ENCODE results near the gene TUT4. TPM values are rescaled to one million over a fixed set of nuclear protein-coding genes. Genes with fewer than 3 reads are reported as not detected.

TUT4 gene
- total and polyA plus RNA-seq, 4 donors, result 16.4 to 142 (median 28.5) TPM

- Histone ChIP-seq H3K4me1 (ENCODE audit: control insufficient read depth in 5 of 5, insufficient read depth in 5 of 5, low read length in 5 of 5) (peaks cover 0 to 30% (median 13%) of the 10 kb centered on the region in 5 donors), H3K9ac (ENCODE audit: insufficient read depth in 1 of 2, low read length in 2 of 2) (peak overlapping the region; percentile 60 to 77), H3K27me3 (ENCODE audit: control insufficient read depth in 3 of 3, insufficient read depth in 3 of 3, low read length in 2 of 3) (no peaks in the 10 kb centered on the region), H3K9me3 (ENCODE audit: control insufficient read depth in 4 of 4, insufficient read depth in 3 of 4, low read length in 3 of 4) (no peaks in the 10 kb centered on the region), H3K27ac (ENCODE audit: low read depth in 1 of 2, low read length in 1 of 2) (no peak overlapping the region), H3K4me3 (no peak overlapping the region), H3K36me3 (ENCODE audit: control insufficient read depth in 4 of 4, insufficient read depth in 4 of 4, low read length in 4 of 4) (peaks cover 0 to 12% (median 3%) of the 10 kb centered on the region in 4 donors)
- DNase-seq (peak in 1 of 3 donors; percentile 10), ATAC-seq (ENCODE audit: insufficient read depth, low FRiP score) (no peak)
- WGBS, 2 donors, result 85 to 96% methylated on average over 3 of the region's 3 CpGs
- TF ChIP-seq CTCF (IDR thresholded peaks at IDR 0.05; ENCODE audit: control extremely low read depth, extremely low read depth), result no peak
Observed at GRCh38 chr1:52601519-52601918, 48.6 kb upstream of the TUT4 start.

GRCh38 chr1:52600533-52601179 is 47.8 kb upstream of the TUT4 start:
- Histone ChIP-seq H3K27ac (ENCODE audit: low read depth in 1 of 2, low read length in 1 of 2) (no peak overlapping the region), H3K9ac (ENCODE audit: insufficient read depth in 1 of 2, low read length in 2 of 2) (no peak overlapping the region), H3K4me3 (no peak overlapping the region), H3K9me3 (ENCODE audit: control insufficient read depth in 4 of 4, insufficient read depth in 3 of 4, low read length in 3 of 4) (no peaks in the 10 kb centered on the region), H3K4me1 (ENCODE audit: control insufficient read depth in 5 of 5, insufficient read depth in 5 of 5, low read length in 5 of 5) (peaks cover 0 to 30% (median 13%) of the 10 kb centered on the region in 5 donors), H3K36me3 (ENCODE audit: control insufficient read depth in 4 of 4, insufficient read depth in 4 of 4, low read length in 4 of 4) (peaks cover 0 to 4% (median 2%) of the 10 kb centered on the region in 4 donors), H3K27me3 (ENCODE audit: control insufficient read depth in 3 of 3, insufficient read depth in 3 of 3, low read length in 2 of 3) (no peaks in the 10 kb centered on the region)
- DNase-seq, result no peak
- TF ChIP-seq CTCF (IDR thresholded peaks at IDR 0.05; ENCODE audit: control extremely low read depth, extremely low read depth), result no peak
- WGBS, 2 donors, result 98 to 99% methylated on average over 8 of the region's 8 CpGs
- ATAC-seq (ENCODE audit: insufficient read depth, low FRiP score), result no peak

- Histone ChIP-seq H3K9ac (ENCODE audit: insufficient read depth in 1 of 2, low read length in 2 of 2) (no peak overlapping the region), H3K9me3 (ENCODE audit: control insufficient read depth in 4 of 4, insufficient read depth in 3 of 4, low read length in 3 of 4) (no peaks in the 10 kb centered on the region), H3K27ac (ENCODE audit: low read depth in 1 of 2, low read length in 1 of 2) (no peak overlapping the region), H3K36me3 (ENCODE audit: control insufficient read depth in 4 of 4, insufficient read depth in 4 of 4, low read length in 4 of 4) (peaks cover 0 to 3% (median under 1%) of the 10 kb centered on the region in 4 donors), H3K27me3 (ENCODE audit: control insufficient read depth in 3 of 3, insufficient read depth in 3 of 3, low read length in 2 of 3) (no peaks in the 10 kb centered on the region), H3K4me1 (ENCODE audit: control insufficient read depth in 5 of 5, insufficient read depth in 5 of 5, low read length in 5 of 5) (peaks cover 0 to 27% (median 14%) of the 10 kb centered on the region in 5 donors), H3K4me3 (no peak overlapping the region)
- DNase-seq, result no peak
- TF ChIP-seq CTCF (IDR thresholded peaks at IDR 0.05; ENCODE audit: control extremely low read depth, extremely low read depth), result no peak
- ATAC-seq (ENCODE audit: insufficient read depth, low FRiP score), result no peak
- WGBS, 2 donors, result 69 to 82% methylated on average over 7 of the region's 7 CpGs
Observed at GRCh38 chr1:52599236-52599635, 46.3 kb upstream of the TUT4 start.

All from lung (tissue), 12 donors.